K562 (cell line): Measurements from ENCODE around the gene CLDN7. TPM values are rescaled to one million over a fixed set of nuclear protein-coding genes. Genes with fewer than 3 reads are reported as not detected.

Experiments used
- ATAC-seq: fragments of 200-7000 bp; cut with Tn5 transposase; 3 replicates; pipeline ENCODE4 v1.9.1; 2020; ENCODE audit warnings: moderate library complexity
- BruUV-seq: library from RNA; stranded (reverse); fragments of 400-500 nt; replicated peaks from 2 replicates; lab custom pipeline; 2021; lab: Mats Ljungman, UMichigan
- CTCF ChIA-PET: fragments of 300-600 bp; formaldehyde crosslinking; extraction: SDS; loops from one replicate; lab custom pipeline; 2021; ENCODE audit warnings: low intra/inter-chr PET ratio; lab: Yijun Ruan, JAX
- POLR2A ChIA-PET: fragments of 300-600, 350-650 bp; sonication (Branson Sonifier 250); formaldehyde crosslinking; extraction: SDS; loops from one replicate; lab custom pipeline; 2021; ENCODE audit warnings: antibody characterized with exemption, inconsistent platforms; lab: Yijun Ruan, JAX
- DNase-seq, 4 experiments: peaks; one replicate each; pipeline versions ENCODE4 v3.0.0 to v3.0.0-alpha.2; 2011 to 2018; ENCODE audit warnings: low spot score in 3 of 4, mixed read lengths in 3 of 4; ENCODE audit errors: extremely low read depth in 1 of 4
- FAIRE-seq: peaks from 2 replicates; lab custom pipeline; 2011; peaks lifted over from hg19 to GRCh38; lab: Jason Lieb, UNC
- H2AFZ ChIP-seq: 2 replicates; pipeline ENCODE4 v1.6.0; 2011; ENCODE audit warnings: low read depth, low read length, control low read depth, inconsistent platforms
- H3K27ac ChIP-seq: fragments of 200-600 bp; 3 replicates; pipeline ENCODE4 v1.8.0; 2011; ENCODE audit warnings: low read depth, mild to moderate bottlenecking, control low read depth, inconsistent platforms, low read length, moderate library complexity, mixed read lengths; ENCODE audit errors: extremely low read depth
- H3K27me3 ChIP-seq, 2 experiments: fragments of 300-600 bp in 1 of 2; 2 replicates in 1 of 2; 3 replicates in 1 of 2; pipeline versions ENCODE4 v1.6.0 to v1.8.0; 2011; ENCODE audit warnings: inconsistent platforms in 2 of 2, low read length in 2 of 2, mild to moderate bottlenecking in 1 of 2, mixed read lengths in 1 of 2, moderate library complexity in 1 of 2; ENCODE audit not compliant: control insufficient read depth in 2 of 2, insufficient read depth in 2 of 2
- H3K36me3 ChIP-seq: fragments of 300-600 bp; 3 replicates; pipeline ENCODE4 v1.8.0; 2011; ENCODE audit warnings: mild to moderate bottlenecking, low read length, inconsistent platforms; ENCODE audit not compliant: control insufficient read depth, insufficient read depth
- H3K4me1 ChIP-seq, 2 experiments: fragments of 200-600 bp in 1 of 2; replicated peaks in 1 of 2; 2 replicates in 1 of 2; 3 replicates in 1 of 2; pipeline versions ENCODE4 v1.5.1 to v1.8.0; 2011; ENCODE audit warnings: inconsistent platforms in 2 of 2, low read length in 2 of 2, mild to moderate bottlenecking in 1 of 2, mixed read lengths in 1 of 2, moderate library complexity in 1 of 2; ENCODE audit not compliant: control insufficient read depth in 2 of 2, insufficient read depth in 2 of 2
- H3K4me2 ChIP-seq: 2 replicates; pipeline ENCODE4 v1.6.1; 2011; ENCODE audit warnings: low read length, control low read depth, inconsistent platforms, mixed read lengths; ENCODE audit not compliant: insufficient read depth
- H3K4me3 ChIP-seq: fragments of 200-600 bp; sonication (generic), shearing (Covaris generic); 2 replicates; pipeline ENCODE4 v1.5.1; 2016; ENCODE audit warnings: control low read depth, inconsistent platforms
- H3K79me2 ChIP-seq: fragments of 200-600 bp; 3 replicates; pipeline ENCODE4 v1.8.0; 2011; ENCODE audit warnings: low read length, inconsistent platforms; ENCODE audit not compliant: control insufficient read depth, insufficient read depth
- H3K9ac ChIP-seq, 2 experiments: 2 replicates each; pipeline versions ENCODE4 v1.6.0 to v1.6.1; 2011; ENCODE audit warnings: low read depth in 2 of 2, low read length in 2 of 2, control low read depth in 1 of 2, inconsistent platforms in 1 of 2, mild to moderate bottlenecking in 1 of 2, mixed read lengths in 1 of 2; ENCODE audit not compliant: insufficient read depth in 1 of 2
- H3K9me1 ChIP-seq: one replicate; pipeline ENCODE4 v1.6.0; 2011; ENCODE audit warnings: inconsistent platforms, mild to moderate bottlenecking, low read length, moderate library complexity; ENCODE audit not compliant: control insufficient read depth, insufficient read depth
- H3K9me3 ChIP-seq: replicated peaks from 2 replicates; pipeline ENCODE4 v1.5.1; 2011; ENCODE audit warnings: low read depth, low read length, inconsistent platforms; ENCODE audit not compliant: control insufficient read depth, insufficient read depth
- H4K20me1 ChIP-seq: replicated peaks from 2 replicates; pipeline ENCODE4 v1.6.1; 2011; ENCODE audit warnings: low read length, inconsistent platforms, mixed read lengths; ENCODE audit not compliant: control insufficient read depth, insufficient read depth
- ID3 ChIP-seq, 2 experiments: fragments of 250-450 bp in 1 of 2; fragments of 450-650 bp in 1 of 2; sonication (Bioruptor Pico) in 1 of 2; IDR thresholded peaks; 2 replicates each; pipeline versions ENCODE4 v1.6.1 to v1.8.0; 2016 to 2021; ENCODE audit warnings: mild to moderate bottlenecking in 2 of 2, moderate library complexity in 2 of 2, missing compliant biosample characterization in 1 of 2, missing genetic modification characterization in 1 of 2
- SIN3A ChIP-seq, 2 experiments: fragments of 150-350 bp in 1 of 2; IDR thresholded peaks; 2 replicates each; pipeline ENCODE4 v1.6.1; 2011 to 2016; ENCODE audit warnings: borderline replicate concordance in 2 of 2, low read depth in 2 of 2, low read length in 2 of 2, mild to moderate bottlenecking in 2 of 2, moderate library complexity in 2 of 2; ENCODE audit not compliant: control insufficient read depth in 1 of 2
- SMARCE1 ChIP-seq: fragments of 450-650 bp; IDR thresholded peaks from 2 replicates; pipeline ENCODE4 v1.7.1; 2016; ENCODE audit warnings: mild to moderate bottlenecking
- whole genome bisulfite sequencing: fragments of 100-300 bp; shearing (Covaris generic); methylation state at CpG from one replicate; pipeline ENCODE4 v1.1.6; 2016; ENCODE audit warnings: low coverage, mixed read lengths; ENCODE audit not compliant: insufficient coverage; ENCODE audit errors: missing lambda C conversion rate; 5-methylcytosine and 5-hydroxymethylcytosine counted together
- in situ Hi-C: fragments of 300-500 bp; cut with MboI; formaldehyde crosslinking; loops from 4 replicates; pipeline ENCODE4 v1.15.0; 2018; ENCODE audit warnings: inconsistent platforms, mixed read lengths
- intact Hi-C: fragments of 100-400 bp; cut with micrococcal nuclease; formaldehyde crosslinking; loops from 2 replicates; pipeline ENCODE4 v1.14.2; 2022
- polyA plus RNA-seq, 8 experiments: library from polyadenylated mRNA; depleted of rRNA in 4 of 8; stranded (reverse) in 5 of 8; unstranded in 3 of 8; fragments of >200 nt; fragmentation: Nextera tagmentation in 2 of 8; fragmentation: Illumina TruSeq in 1 of 8; extraction: Ambion mirVana in 2 of 8; extraction: Trizol in 1 of 8; gene quantifications; 2 replicates each; pipeline versions ENCODE4 v1.2.1 to v1.2.3, GENCODE V29; 2011 to 2014; ENCODE audit warnings: inconsistent platforms in 1 of 8, missing spikeins in 1 of 8
- total RNA-seq, 7 experiments: library from RNA; depleted of rRNA in 6 of 7; stranded (reverse); fragments of >200 nt in 6 of 7; fragmentation: Illumina TruSeq in 2 of 7; extraction: Trizol in 2 of 7; gene quantifications; 2 replicates each; pipeline versions ENCODE4 v1.2.1 to v1.2.3, GENCODE V29; 2011 to 2021; ENCODE audit warnings: low replicate concordance in 1 of 7

Gene CLDN7
- total and polyA plus RNA-seq, 9 of the 15 experiments (the other 6 are each of a cell fraction or from before 2014, with no cell fraction given): 2.2 to 14.5 (median 7.6) TPM

DNA sequence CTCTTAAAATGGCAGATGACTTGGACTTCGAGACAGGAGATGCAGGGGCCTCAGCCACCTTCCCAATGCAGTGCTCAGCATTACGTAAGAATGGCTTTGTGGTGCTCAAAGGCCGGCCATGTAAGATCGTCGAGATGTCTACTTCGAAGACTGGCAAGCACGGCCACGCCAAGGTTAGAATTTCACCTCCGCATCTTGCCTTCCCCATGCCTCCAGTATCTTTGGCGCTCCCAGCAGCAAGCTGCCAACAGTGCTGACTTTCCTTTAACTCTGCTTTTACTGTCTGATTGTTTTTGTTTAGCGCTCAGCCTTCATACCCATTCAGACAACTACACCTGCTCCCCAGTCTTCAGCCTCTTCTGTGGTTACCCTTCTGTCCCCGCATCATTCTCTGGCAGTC lies 47.4 kb upstream of the CLDN7 start:
- H3K4me1 ChIP-seq: peaks cover 23 to 25% of the 10 kb centered on the region in 2 experiments
- H3K9me3 ChIP-seq: no peaks in the 10 kb centered on the region
- DNase-seq: no peak
- no peak for FAIRE-seq
- H3K36me3 ChIP-seq: peaks cover 58% of the 10 kb centered on the region
- H4K20me1 ChIP-seq: peaks cover 40% of the 10 kb centered on the region
- no peak for TF ChIP-seq SMARCE1
- TF ChIP-seq ID3 (CRISPR knock-in tag; IDR thresholded peaks at IDR 0.05): no peak
- no peak for TF ChIP-seq ID3 (tag; IDR thresholded peaks at IDR 0.05)
- 0 out of 4 replicates have a peak, but pooled peaks of 1 of the 2 experiments have one; percentile 10 for TF ChIP-seq SIN3A (IDR thresholded peaks at IDR 0.05; ENCODE audit: borderline replicate concordance in 2 of 2, control insufficient read depth in 1 of 2, low read depth in 2 of 2, low read length in 2 of 2)
- ATAC-seq: no peak
- H3K9ac ChIP-seq: peak overlapping the region; percentile 44 to 50; a peak in 3 of 4 replicates
- intact Hi-C loops: no loop called here
- H3K4me2 ChIP-seq: peak overlapping the region; percentile 97
- peaks cover 51% of the 10 kb centered on the region for H3K79me2 ChIP-seq
- H3K9me1 ChIP-seq: peaks cover 11% of the 10 kb centered on the region
- POLR2A ChIA-PET: interaction anchor here (0.6 to 1.6 kb wide), 4 partner anchors 23 to 67 kb away, joined by 3 to 5 read pairs (median 3); no protein-coding TSS in a partner anchor
- WGBS: 40% methylated on average over 12 of the region's 12 CpGs
- no TSS peak for BruUV-seq
- CTCF ChIA-PET: no interaction called here
- H3K27me3 ChIP-seq: no peaks in the 10 kb centered on the region
- peak overlapping the region; percentile 96; the same call in 1 of the 2 replicates for H3K4me3 ChIP-seq
- H3K27ac ChIP-seq: peak overlapping the region; percentile 93
- no peak overlapping the region for H2AFZ ChIP-seq
- in situ Hi-C loops: no loop called here
